ENCODE measurements around the gene EXOC3L2.

The EXOC3L2 gene

DNA sequence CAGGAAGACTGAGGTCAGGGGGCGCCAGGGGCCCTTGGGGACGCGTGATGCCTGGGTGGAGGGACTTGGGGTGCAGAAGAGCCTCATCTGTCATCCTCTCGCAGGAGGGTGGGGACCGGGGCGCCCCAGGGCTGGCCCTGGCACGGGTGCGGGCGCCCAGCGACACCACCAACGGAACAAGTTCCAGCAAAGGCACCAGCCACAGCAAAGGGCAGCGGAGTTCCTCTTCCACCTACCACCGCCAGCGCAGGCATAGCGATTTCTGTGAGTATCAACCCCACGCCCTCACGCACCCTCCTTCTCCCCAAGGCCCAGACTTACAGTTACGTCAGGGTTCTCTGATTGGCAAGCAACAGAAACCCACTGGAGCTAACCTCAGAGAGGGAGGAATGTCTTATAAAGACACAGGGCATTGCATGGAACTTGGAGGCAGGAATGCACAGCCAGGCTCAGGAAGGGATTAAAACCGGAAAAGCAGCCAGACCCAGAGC, 35.3 kb upstream of the EXOC3L2 start:
- TF ChIP-seq, protein P1, sequence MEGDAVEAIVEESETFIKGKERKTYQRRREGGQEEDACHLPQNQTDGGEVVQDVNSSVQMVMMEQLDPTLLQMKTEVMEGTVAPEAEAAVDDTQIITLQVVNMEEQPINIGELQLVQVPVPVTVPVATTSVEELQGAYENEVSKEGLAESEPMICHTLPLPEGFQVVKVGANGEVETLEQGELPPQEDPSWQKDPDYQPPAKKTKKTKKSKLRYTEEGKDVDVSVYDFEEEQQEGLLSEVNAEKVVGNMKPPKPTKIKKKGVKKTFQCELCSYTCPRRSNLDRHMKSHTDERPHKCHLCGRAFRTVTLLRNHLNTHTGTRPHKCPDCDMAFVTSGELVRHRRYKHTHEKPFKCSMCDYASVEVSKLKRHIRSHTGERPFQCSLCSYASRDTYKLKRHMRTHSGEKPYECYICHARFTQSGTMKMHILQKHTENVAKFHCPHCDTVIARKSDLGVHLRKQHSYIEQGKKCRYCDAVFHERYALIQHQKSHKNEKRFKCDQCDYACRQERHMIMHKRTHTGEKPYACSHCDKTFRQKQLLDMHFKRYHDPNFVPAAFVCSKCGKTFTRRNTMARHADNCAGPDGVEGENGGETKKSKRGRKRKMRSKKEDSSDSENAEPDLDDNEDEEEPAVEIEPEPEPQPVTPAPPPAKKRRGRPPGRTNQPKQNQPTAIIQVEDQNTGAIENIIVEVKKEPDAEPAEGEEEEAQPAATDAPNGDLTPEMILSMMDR (IDR thresholded peaks at IDR 0.05; ENCODE audit: extremely low read depth, insufficient read depth, missing control alignments), result no peak
- in situ Hi-C loops (cut with MboI; ENCODE audit: low pct_unique_long_range_greater_than_20kb, low sequenced_read_pairs, unreplicated experiment), result no loop called here
- no peak for DNase-seq (ENCODE audit: low spot score)

DNA sequence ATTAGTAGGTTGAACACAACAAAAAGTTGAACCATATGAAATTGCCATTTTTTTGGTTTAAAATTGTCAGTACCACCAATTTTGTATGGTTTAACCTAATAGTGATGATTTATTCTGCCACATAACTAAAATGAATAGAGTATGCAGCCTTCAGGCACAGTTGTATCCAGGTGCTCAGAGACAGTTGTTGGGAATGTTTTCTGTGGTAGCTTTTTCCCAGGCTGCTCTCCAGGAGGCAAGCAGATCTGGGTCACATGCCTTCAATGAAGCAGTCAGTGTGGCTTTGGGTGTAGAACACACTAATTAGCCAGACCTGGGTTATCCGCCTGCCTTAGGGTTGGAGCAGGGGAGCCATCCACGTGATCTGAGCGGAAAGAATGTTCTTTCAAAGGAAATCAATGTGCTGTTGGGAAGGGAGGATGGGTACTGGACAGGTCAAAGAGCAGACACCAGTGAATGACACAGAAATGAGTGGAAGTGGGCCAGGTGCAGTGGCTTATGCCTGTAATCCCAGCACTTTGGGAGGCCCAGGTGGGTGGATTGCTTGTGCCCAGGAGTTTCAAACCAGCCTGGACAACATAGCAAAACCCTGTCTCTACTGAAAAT, 34.5 kb upstream of the EXOC3L2 start:
- TF ChIP-seq, protein P1 (IDR thresholded peaks at IDR 0.05; ENCODE audit: extremely low read depth, insufficient read depth, missing control alignments), result no peak
- in situ Hi-C loops (cut with MboI; ENCODE audit: low pct_unique_long_range_greater_than_20kb, low sequenced_read_pairs, unreplicated experiment), result no loop called here
- no peak for DNase-seq (ENCODE audit: low spot score)

DNA sequence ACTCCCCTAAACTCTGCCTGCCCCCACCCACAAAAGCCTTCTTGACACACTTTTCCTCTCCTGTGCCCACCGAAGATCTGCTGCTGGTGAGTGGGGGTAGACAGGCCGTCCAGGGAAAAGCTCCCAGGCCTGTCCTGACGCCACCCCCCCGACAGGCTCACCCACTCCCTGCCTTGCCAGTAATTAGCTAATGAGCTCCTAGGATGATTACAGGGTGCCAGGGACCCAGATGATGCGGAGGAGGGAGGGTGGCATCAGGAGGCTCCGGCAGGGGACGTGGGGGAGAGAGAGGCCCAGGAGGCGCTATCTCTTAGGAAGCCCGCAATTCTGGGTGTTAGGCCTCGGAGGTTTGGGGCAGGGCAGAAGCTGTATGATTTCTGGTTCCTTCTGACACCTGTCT, 32.9 kb upstream of the EXOC3L2 start:
- TF ChIP-seq, protein P1 (IDR thresholded peaks at IDR 0.05; ENCODE audit: extremely low read depth, insufficient read depth, missing control alignments), result no peak
- in situ Hi-C loops (cut with MboI; ENCODE audit: low pct_unique_long_range_greater_than_20kb, low sequenced_read_pairs, unreplicated experiment), result no loop called here
- DNase-seq (ENCODE audit: low spot score), result no peak

DNA sequence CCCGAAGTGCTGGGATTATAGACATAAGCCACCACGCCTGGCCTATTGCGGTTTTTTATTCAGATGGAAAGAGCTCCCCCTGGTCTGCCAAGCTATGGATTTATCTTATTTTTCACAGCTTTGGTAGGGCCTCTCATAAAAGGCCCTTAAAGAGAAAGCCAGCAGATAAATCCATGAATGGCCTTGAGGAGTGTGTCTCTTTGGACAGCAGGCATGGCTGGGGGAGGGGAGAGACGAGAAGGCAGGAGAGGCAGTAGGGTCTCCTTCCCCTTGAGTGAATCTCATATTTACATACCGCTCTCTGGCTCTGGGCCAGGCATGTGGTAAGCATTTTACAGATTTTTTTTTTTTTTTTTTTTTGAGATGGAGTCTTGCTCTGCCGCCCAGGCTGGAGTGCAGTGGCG, 31.1 kb upstream of the EXOC3L2 start:
- TF ChIP-seq, protein P1 (IDR thresholded peaks at IDR 0.05; ENCODE audit: extremely low read depth, insufficient read depth, missing control alignments), result no peak
- no peak for DNase-seq (ENCODE audit: low spot score)
- in situ Hi-C loops (cut with MboI; ENCODE audit: low pct_unique_long_range_greater_than_20kb, low sequenced_read_pairs, unreplicated experiment), result no loop called here

DNA sequence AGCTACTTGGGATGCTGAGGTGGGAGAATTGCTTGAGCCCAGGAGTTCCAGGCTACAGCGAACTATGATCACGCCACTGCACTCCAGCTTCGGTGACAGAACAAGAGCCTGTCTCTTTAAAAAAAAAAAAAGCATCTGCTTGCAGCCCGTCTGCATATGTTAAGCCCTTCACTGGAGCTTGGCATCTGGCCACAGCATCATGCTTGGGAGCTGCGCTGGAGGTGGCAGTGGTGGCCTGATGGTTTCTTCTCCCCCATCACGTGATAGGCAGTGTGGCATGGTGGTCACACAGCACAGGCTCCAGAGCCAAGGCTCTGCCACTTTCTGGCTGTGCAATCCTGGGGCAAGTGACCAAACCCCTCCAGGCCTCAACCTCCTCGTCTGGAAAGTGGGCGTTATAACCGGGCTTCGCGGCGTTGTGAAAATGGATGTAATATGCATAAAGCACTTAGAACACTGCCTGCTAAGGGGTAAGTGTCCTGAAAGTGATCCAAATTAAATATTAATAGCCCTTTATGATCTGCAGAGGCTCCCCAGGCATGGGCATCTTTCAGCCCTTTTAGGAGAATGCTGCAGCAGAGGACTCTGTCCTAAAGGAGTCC, 30.3 kb upstream of the EXOC3L2 start:
- TF ChIP-seq, protein P1 (IDR thresholded peaks at IDR 0.05; ENCODE audit: extremely low read depth, insufficient read depth, missing control alignments), result no peak
- in situ Hi-C loops (cut with MboI; ENCODE audit: low pct_unique_long_range_greater_than_20kb, low sequenced_read_pairs, unreplicated experiment), result no loop called here
- no peak for DNase-seq (ENCODE audit: low spot score)

DNA sequence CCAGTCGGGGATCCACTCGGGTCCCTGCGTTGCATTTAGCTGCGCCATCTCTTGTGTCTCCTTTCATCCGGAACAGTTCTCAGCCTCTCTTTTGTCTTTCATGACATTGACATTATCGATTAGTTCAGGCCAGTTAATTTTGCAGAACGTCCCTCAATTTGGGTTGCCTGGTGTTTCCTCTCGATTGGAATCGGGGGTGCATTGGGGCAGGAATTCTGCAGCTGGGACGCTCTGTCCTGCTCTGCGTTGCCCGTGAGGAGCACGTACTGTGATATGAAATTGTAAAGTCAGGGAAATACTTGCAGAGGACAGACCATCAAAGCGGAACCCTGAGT, 28.3 kb upstream of the EXOC3L2 start:
- in situ Hi-C loops (cut with MboI; ENCODE audit: low pct_unique_long_range_greater_than_20kb, low sequenced_read_pairs, unreplicated experiment), result no loop called here
- no peak for DNase-seq (ENCODE audit: low spot score)
- TF ChIP-seq, protein P1 (IDR thresholded peaks at IDR 0.05; ENCODE audit: extremely low read depth, insufficient read depth, missing control alignments), result no peak
